Measurements from ENCODE around the gene NRM.
A peak's percentile ranks its signal among the peaks of the same experiment; 100 is the strongest.

Gene NRM

DNA sequence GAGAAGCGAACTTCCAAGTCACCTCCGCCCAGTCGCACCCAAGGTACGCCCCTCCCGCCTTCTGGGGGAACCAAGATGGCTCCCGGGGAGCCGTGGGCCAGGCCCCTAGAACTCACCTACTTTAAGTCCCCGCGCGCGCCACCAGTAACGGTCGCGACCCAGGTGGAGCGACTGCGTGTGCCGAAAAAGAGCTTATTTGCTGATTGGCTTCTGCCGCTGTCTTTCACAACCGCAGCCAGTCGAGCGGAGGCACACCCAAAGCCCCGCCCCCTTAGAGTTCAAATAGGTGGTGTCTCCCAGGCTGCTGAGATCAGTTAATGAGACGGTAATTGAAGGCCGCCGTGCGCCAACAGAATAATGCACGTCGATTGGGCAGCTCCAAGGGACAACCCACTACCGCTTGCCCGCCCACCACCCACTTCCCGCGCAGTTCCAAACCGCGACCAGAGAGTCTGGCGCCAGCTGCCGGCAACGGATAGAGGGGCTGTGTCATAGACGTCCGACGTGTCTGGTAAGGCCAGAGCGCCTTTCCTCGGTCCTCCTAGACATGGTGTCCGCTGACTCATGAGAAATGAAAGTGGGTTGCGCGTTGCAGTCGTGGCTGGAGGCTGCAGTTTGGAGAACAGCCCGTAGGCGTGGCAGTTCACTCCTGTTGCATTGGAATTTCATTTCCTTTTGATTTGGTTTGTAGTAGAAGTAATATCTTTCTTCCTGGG lies 26.5 kb upstream of the NRM start, which contains the start of gene MDC1:
TSS of gene MDC1 (minus strand) at position 153 of the 716 bp plus-strand sequence. CDS start 2,106 bp downstream, outside the sequence.
- Histone ChIP-seq H4K20me1 (ENCODE audit: insufficient read depth, low read length) (no peaks in the 10 kb centered on the region), H3K27me3 (ENCODE audit: insufficient read depth, low read length) (no peaks in the 10 kb centered on the region), H3K79me2 (ENCODE audit: insufficient read depth, low read length) (peaks cover 19% of the 10 kb centered on the region), H3K9ac (ENCODE audit: low read length) (peak within 1 kb of the TSS; percentile 100), H3K9me2 (ENCODE audit: low read depth, low read length) (no peaks in the 10 kb centered on the region), H3K4me3 (ENCODE audit: low read depth, low read length, poor library complexity, severe bottlenecking) (peak within 1 kb of the TSS; percentile 100), H3K4me1 (ENCODE audit: insufficient read depth, low read length, severe bottlenecking) (peaks cover 33% of the 10 kb centered on the region), H3F3A (ENCODE audit: insufficient read depth, low read length) (0 out of 2 replicates have a peak, but pooled peaks cover 3% of the 10 kb centered on the region), H3K36me3 (ENCODE audit: insufficient read depth, low read length) (peaks cover 51% of the 10 kb centered on the region), H3K9me3 (ENCODE audit: low read length) (no peaks in the 10 kb centered on the region), H2AFZ (ENCODE audit: low read length) (no peak within 1 kb of the TSS), H3K27ac (ENCODE audit: low read depth, low read length, poor library complexity, severe bottlenecking) (peak within 1 kb of the TSS; percentile 97), H3K4me2 (ENCODE audit: low read length) (peak within 1 kb of the TSS; percentile 87)
- TF ChIP-seq, protein P1, sequence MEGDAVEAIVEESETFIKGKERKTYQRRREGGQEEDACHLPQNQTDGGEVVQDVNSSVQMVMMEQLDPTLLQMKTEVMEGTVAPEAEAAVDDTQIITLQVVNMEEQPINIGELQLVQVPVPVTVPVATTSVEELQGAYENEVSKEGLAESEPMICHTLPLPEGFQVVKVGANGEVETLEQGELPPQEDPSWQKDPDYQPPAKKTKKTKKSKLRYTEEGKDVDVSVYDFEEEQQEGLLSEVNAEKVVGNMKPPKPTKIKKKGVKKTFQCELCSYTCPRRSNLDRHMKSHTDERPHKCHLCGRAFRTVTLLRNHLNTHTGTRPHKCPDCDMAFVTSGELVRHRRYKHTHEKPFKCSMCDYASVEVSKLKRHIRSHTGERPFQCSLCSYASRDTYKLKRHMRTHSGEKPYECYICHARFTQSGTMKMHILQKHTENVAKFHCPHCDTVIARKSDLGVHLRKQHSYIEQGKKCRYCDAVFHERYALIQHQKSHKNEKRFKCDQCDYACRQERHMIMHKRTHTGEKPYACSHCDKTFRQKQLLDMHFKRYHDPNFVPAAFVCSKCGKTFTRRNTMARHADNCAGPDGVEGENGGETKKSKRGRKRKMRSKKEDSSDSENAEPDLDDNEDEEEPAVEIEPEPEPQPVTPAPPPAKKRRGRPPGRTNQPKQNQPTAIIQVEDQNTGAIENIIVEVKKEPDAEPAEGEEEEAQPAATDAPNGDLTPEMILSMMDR (IDR thresholded peaks at IDR 0.05; ENCODE audit: low read length) = no peak
- TF ChIP-seq EZH2 (IDR thresholded peaks at IDR 0.05; ENCODE audit: borderline replicate concordance, low read length) = no peak

DNA sequence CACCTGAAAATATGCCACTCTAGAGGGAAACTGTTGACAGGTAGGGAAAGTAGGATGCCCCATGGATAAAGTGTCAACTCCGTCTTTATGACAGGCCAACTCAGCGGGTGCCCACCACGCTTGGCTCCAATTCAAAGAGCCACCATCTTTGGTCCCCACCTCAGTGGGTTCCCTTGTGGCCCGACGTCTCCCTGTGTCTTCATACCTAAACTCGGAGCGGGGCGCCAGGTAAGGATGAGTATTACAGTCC lies 26.0 kb upstream of the NRM start:
- Histone ChIP-seq H3K4me1 (ENCODE audit: insufficient read depth, low read length, severe bottlenecking) (peaks cover 32% of the 10 kb centered on the region), H3K9me2 (ENCODE audit: low read depth, low read length) (no peaks in the 10 kb centered on the region), H3K27me3 (ENCODE audit: insufficient read depth, low read length) (no peaks in the 10 kb centered on the region), H4K20me1 (ENCODE audit: insufficient read depth, low read length) (no peaks in the 10 kb centered on the region), H2AFZ (ENCODE audit: low read length) (no peak overlapping the region), H3K4me2 (ENCODE audit: low read length) (peak overlapping the region; percentile 87), H3K9ac (ENCODE audit: low read length) (peak overlapping the region; percentile 95), H3K9me3 (ENCODE audit: low read length) (no peaks in the 10 kb centered on the region), H3K27ac (ENCODE audit: low read depth, low read length, poor library complexity, severe bottlenecking) (peak overlapping the region; percentile 94), H3K79me2 (ENCODE audit: insufficient read depth, low read length) (peaks cover 17% of the 10 kb centered on the region), H3K36me3 (ENCODE audit: insufficient read depth, low read length) (peaks cover 51% of the 10 kb centered on the region), H3K4me3 (ENCODE audit: low read depth, low read length, poor library complexity, severe bottlenecking) (peak overlapping the region; percentile 100), H3F3A (ENCODE audit: insufficient read depth, low read length) (0 out of 2 replicates have a peak, but pooled peaks cover 2% of the 10 kb centered on the region)
- TF ChIP-seq, protein P1 (IDR thresholded peaks at IDR 0.05; ENCODE audit: low read length) = no peak
- TF ChIP-seq EZH2 (IDR thresholded peaks at IDR 0.05; ENCODE audit: borderline replicate concordance, low read length) = no peak

DNA sequence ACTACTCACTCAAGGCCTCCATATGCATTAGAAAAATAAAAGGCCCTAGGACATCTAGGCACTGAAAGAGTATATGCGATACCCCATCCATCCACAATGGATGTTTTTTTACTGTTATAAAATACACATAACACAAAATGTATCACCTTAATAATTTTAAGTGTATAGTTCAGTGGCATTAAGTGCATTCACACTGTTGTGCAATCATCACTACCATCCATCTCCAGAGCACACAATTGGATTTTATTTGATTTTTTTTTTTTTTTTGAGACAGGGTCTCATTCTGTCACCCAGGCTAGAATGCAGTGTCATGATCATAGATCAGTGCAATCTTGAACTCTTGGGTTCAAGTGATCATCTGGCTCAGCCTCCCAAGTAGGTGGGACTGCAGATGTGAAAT lies 23.5 kb upstream of the NRM start:
- Histone ChIP-seq H4K20me1 (ENCODE audit: insufficient read depth, low read length) (no peaks in the 10 kb centered on the region), H2AFZ (ENCODE audit: low read length) (no peak overlapping the region), H3K9me2 (ENCODE audit: low read depth, low read length) (no peaks in the 10 kb centered on the region), H3K4me1 (ENCODE audit: insufficient read depth, low read length, severe bottlenecking) (peaks cover 28% of the 10 kb centered on the region), H3K4me3 (ENCODE audit: low read depth, low read length, poor library complexity, severe bottlenecking) (no peak overlapping the region), H3K9ac (ENCODE audit: low read length) (no peak overlapping the region), H3K9me3 (ENCODE audit: low read length) (no peaks in the 10 kb centered on the region), H3K4me2 (ENCODE audit: low read length) (no peak overlapping the region), H3K36me3 (ENCODE audit: insufficient read depth, low read length) (peaks cover 64% of the 10 kb centered on the region), H3F3A (ENCODE audit: insufficient read depth, low read length) (no peaks in the 10 kb centered on the region), H3K27ac (ENCODE audit: low read depth, low read length, poor library complexity, severe bottlenecking) (no peak overlapping the region), H3K27me3 (ENCODE audit: insufficient read depth, low read length) (no peaks in the 10 kb centered on the region), H3K79me2 (ENCODE audit: insufficient read depth, low read length) (0 out of 2 replicates have a peak, but pooled peaks cover 5% of the 10 kb centered on the region)
- no peak for TF ChIP-seq EZH2 (IDR thresholded peaks at IDR 0.05; ENCODE audit: borderline replicate concordance, low read length)
- TF ChIP-seq, protein P1 (IDR thresholded peaks at IDR 0.05; ENCODE audit: low read length) = no peak
